ENCODE data around the gene CIPC. TPM values are rescaled to one million over a fixed set of nuclear protein-coding genes. Genes with fewer than 3 reads are reported as not detected.

The CIPC gene
- total RNA-seq, 1 donor from 2014 or later = 12.4 TPM

DNA sequence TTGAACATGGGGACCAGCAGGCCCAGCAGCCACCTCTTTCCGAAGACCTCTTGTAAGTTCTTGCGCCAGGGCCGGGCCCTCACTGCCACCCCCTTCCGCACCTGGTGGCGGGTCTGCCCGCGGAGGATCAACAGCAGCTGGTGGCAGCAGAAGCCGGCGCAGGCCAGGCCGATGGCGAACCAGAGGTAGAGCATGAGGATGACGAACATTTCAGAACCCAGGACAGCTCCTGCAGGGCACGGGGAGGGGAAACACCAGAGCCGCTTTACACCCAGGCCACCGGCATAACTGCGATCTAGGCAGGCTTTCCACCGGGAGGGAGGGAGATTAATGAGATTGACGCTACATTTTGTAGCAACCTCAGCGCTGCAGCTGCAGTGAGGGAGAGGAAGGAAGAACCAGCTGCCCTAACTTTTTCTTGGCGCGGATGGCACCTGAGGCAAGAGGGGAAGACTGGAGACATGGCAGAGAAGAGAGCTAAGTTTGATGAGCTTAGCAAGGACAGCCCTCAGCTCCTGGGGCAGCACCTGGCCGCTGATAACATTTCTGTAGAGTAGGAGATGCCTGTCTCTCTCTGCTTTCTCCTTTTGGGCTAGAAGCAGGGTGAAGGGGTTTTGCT, 35.8 kb downstream of the CIPC start:
- peaks cover 3% of the 10 kb centered on the region for H3K4me1 Mint-ChIP-seq (ENCODE audit: unreplicated experiment)
- DNase-seq (ENCODE audit: extremely low spot score, unreplicated experiment) = no peak
- no peaks in the 10 kb centered on the region for H3K36me3 Mint-ChIP-seq (ENCODE audit: unreplicated experiment)
- no peaks in the 10 kb centered on the region for H3K9me3 Mint-ChIP-seq (ENCODE audit: unreplicated experiment)
- H3K27ac Mint-ChIP-seq (ENCODE audit: unreplicated experiment) = no peak overlapping the region
- TF ChIP-seq, protein P1, sequence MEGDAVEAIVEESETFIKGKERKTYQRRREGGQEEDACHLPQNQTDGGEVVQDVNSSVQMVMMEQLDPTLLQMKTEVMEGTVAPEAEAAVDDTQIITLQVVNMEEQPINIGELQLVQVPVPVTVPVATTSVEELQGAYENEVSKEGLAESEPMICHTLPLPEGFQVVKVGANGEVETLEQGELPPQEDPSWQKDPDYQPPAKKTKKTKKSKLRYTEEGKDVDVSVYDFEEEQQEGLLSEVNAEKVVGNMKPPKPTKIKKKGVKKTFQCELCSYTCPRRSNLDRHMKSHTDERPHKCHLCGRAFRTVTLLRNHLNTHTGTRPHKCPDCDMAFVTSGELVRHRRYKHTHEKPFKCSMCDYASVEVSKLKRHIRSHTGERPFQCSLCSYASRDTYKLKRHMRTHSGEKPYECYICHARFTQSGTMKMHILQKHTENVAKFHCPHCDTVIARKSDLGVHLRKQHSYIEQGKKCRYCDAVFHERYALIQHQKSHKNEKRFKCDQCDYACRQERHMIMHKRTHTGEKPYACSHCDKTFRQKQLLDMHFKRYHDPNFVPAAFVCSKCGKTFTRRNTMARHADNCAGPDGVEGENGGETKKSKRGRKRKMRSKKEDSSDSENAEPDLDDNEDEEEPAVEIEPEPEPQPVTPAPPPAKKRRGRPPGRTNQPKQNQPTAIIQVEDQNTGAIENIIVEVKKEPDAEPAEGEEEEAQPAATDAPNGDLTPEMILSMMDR (IDR thresholded peaks at IDR 0.05) = no peak
- no peak overlapping the region for H3K4me3 Mint-ChIP-seq (ENCODE audit: unreplicated experiment)
- peaks cover 38% of the 10 kb centered on the region for H3K27me3 Mint-ChIP-seq (ENCODE audit: unreplicated experiment)

DNA sequence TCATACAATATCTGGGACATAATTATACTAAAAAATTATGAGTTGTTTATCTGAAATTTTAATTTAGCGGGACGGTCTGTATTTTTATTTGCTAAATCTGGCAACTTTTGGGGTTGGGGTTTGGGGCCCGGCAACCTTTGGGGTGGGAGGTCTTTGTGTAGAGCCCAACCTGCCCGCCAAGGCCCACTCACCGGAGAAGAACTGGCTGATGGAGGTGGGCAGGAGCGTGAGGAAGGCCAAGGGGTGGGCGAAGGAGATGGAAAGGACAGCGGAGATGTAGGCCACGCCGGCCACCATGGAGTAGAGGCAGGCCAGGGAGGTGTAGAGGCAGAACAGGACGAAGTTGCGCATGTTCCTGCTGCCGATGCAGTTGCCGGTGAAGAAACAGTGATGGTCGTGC, 41.0 kb downstream of the CIPC start:
- no peak for DNase-seq (ENCODE audit: extremely low spot score, unreplicated experiment)
- H3K9me3 Mint-ChIP-seq (ENCODE audit: unreplicated experiment) = no peaks in the 10 kb centered on the region
- H3K4me3 Mint-ChIP-seq (ENCODE audit: unreplicated experiment) = no peak overlapping the region
- TF ChIP-seq, protein P1 (IDR thresholded peaks at IDR 0.05) = no peak
- no peaks in the 10 kb centered on the region for H3K36me3 Mint-ChIP-seq (ENCODE audit: unreplicated experiment)
- no peak overlapping the region for H3K27ac Mint-ChIP-seq (ENCODE audit: unreplicated experiment)
- H3K4me1 Mint-ChIP-seq (ENCODE audit: unreplicated experiment) = peaks cover 18% of the 10 kb centered on the region
- peaks cover 58% of the 10 kb centered on the region for H3K27me3 Mint-ChIP-seq (ENCODE audit: unreplicated experiment)

DNA sequence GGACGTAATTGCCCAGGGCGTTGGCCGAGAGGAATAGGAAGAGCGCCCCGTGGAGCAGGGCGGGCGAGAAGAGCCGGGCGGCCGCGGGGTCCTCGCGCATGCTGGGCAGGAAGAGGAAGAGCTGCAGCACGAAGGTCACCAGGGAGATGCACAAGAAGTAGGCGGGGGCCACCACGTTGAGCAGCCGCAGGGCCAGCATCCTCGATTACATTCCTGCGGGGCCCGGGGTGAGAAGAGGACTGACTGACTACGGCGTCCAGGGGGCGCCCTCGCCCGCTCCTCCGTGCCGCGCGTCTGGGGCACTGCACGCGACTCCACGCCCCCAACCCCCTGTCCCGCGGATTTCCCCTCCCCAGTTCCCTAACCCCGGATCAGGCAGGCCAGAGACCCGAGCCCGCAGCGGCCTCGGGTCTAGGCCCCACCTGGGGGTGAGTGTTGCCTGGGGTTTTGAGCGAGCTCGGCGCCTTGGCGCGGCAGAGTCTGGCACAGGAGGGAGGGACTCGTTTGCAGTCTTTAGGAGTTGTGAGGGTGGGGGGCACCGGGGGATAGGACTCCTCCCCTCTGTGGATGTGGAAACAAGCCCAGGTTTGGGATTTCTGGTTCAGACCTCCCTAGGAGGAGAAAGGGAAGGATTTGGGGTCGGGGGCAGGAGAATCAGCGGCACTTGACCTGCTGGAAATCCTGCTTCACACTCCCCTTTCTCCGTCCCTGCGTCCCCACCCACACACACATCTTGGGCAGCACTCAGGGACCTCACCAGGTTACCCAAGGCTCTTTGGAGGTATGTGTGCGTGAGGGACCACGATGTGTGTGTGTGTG, 41.7 kb downstream of the CIPC start:
- H3K36me3 Mint-ChIP-seq (ENCODE audit: unreplicated experiment) = no peaks in the 10 kb centered on the region
- H3K9me3 Mint-ChIP-seq (ENCODE audit: unreplicated experiment) = no peaks in the 10 kb centered on the region
- TF ChIP-seq, protein P1 (IDR thresholded peaks at IDR 0.05) = peak; percentile 61
- no peak overlapping the region for H3K27ac Mint-ChIP-seq (ENCODE audit: unreplicated experiment)
- H3K4me1 Mint-ChIP-seq (ENCODE audit: unreplicated experiment) = peaks cover 18% of the 10 kb centered on the region
- H3K27me3 Mint-ChIP-seq (ENCODE audit: unreplicated experiment) = peaks cover 61% of the 10 kb centered on the region
- H3K4me3 Mint-ChIP-seq (ENCODE audit: unreplicated experiment) = peak overlapping the region; percentile 62
- DNase-seq (ENCODE audit: extremely low spot score, unreplicated experiment) = no peak

DNA sequence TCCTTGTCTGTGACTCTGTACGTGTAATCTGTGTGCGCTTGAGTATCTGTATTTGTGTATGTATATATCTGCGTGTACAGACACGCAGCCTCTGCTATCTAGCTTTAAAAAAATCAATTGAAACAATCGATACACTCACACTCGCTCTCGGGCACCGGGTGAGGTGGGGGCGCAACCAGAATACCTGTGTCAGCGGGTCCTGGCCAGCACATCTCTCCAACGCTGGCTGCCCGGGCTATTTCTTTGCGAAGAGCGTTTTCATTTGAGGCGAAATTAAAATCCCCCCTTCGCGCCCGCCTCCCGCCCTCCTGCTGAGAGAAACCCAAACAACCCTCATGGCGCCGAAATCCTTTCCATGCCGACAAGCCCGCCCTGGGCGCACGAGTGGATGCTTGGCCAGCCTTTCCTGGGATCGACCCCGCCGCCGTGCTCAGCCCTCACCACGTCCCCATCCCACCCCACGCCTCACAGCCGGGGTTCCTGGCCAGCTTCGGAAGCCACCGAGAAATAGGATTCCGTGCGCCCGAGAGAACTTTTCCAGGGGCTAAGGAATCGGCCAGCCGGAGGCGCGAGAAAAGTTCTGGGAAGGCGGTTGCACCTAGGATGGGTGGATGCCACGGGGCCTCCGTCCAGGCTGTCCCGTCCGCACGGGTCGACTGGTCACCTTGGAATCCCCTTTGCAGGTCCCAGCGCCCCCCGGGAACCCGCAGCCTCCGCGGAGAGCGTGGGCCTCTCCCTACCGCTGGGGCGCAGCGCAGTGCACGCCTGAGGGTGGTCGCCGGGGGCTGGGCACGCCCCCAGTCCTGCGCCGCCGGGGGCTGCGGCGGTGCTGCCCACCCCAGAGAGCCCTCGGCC, 42.5 kb downstream of the CIPC start:
- no peaks in the 10 kb centered on the region for H3K9me3 Mint-ChIP-seq (ENCODE audit: unreplicated experiment)
- H3K4me1 Mint-ChIP-seq (ENCODE audit: unreplicated experiment) = peaks cover 18% of the 10 kb centered on the region
- TF ChIP-seq, protein P1 (IDR thresholded peaks at IDR 0.05) = no peak
- H3K27ac Mint-ChIP-seq (ENCODE audit: unreplicated experiment) = no peak overlapping the region
- no peaks in the 10 kb centered on the region for H3K36me3 Mint-ChIP-seq (ENCODE audit: unreplicated experiment)
- H3K4me3 Mint-ChIP-seq (ENCODE audit: unreplicated experiment) = peak overlapping the region; percentile 62
- peaks cover 65% of the 10 kb centered on the region for H3K27me3 Mint-ChIP-seq (ENCODE audit: unreplicated experiment)
- no peak for DNase-seq (ENCODE audit: extremely low spot score, unreplicated experiment)

Data from osteocyte (in vitro differentiated cells).